Left forelimb (tissue), 1 donor: ENCODE data around the gene CPEB2.
"Not testable (repeated sequence)": the region's sequence is repeated elsewhere in the genome, so short reads cannot be mapped to it uniquely, and the experiment has no call there.

Experiments used
- DNase-seq: peaks from one replicate; pipeline ENCODE4 v3.0.0-alpha.2; 2018; ENCODE audit warnings: low spot score

The CPEB2 gene

GRCh38 chr4:15043922-15044321 lies 41.6 kb downstream of the CPEB2 start:
- DNase-seq, result no peak

GRCh38 chr4:15054541-15054940 lies 52.3 kb downstream of the CPEB2 start:
- no peak for DNase-seq

GRCh38 chr4:15060213-15060612 lies 57.9 kb downstream of the CPEB2 start:
- no peak for DNase-seq

- no peak for DNase-seq
Measured at GRCh38 chr4:15063341-15063740, 61.1 kb downstream of the CPEB2 start.

- no peak for DNase-seq
Measured at GRCh38 chr4:15065516-15065915, 63.2 kb downstream of the CPEB2 start.

- no peak for DNase-seq
Measured at GRCh38 chr4:15066140-15066539, 63.9 kb downstream of the CPEB2 start.

GRCh38 chr4:15068298-15068697 lies 66.0 kb downstream of the CPEB2 start:
- DNase-seq, result no peak

GRCh38 chr4:15075875-15076274 lies 73.6 kb downstream of the CPEB2 start:
- DNase-seq, result no peak

- no peak for DNase-seq
Measured at GRCh38 chr4:15077969-15078368, 75.7 kb downstream of the CPEB2 start.

- no peak for DNase-seq
Measured at GRCh38 chr4:15078682-15079642, 76.7 kb downstream of the CPEB2 start.

- no peak for DNase-seq
Measured at GRCh38 chr4:15084780-15085179, 82.5 kb downstream of the CPEB2 start.

GRCh38 chr4:15085762-15086161 lies 83.5 kb downstream of the CPEB2 start:
- DNase-seq, result not testable (repeated sequence)

GRCh38 chr4:15086259-15086658 lies 84.0 kb downstream of the CPEB2 start:
- DNase-seq, result not testable (repeated sequence)

GRCh38 chr4:15088394-15089035 lies 86.2 kb downstream of the CPEB2 start:
- DNase-seq, result no peak

GRCh38 chr4:15089979-15090378 lies 87.7 kb downstream of the CPEB2 start:
- DNase-seq, result no peak

GRCh38 chr4:15100380-15100779 lies 98.1 kb downstream of the CPEB2 start:
- no peak for DNase-seq

- no peak for DNase-seq
Measured at GRCh38 chr4:15100994-15101695, 98.9 kb downstream of the CPEB2 start.

GRCh38 chr4:15104825-15105224 lies 102.5 kb downstream of the CPEB2 start:
- DNase-seq, result no peak

GRCh38 chr4:15106399-15106798 lies 104.1 kb downstream of the CPEB2 start:
- DNase-seq, result no peak

GRCh38 chr4:15109600-15109999 lies 107.3 kb downstream of the CPEB2 start:
- no peak for DNase-seq

- DNase-seq, result no peak
Measured at GRCh38 chr4:15110120-15110571, 107.9 kb downstream of the CPEB2 start.

- no peak for DNase-seq
Measured at GRCh38 chr4:15116509-15117079, 114.3 kb downstream of the CPEB2 start.
